A673 (cell line): Measurements from ENCODE around the gene SPRING1.
A peak's percentile ranks its signal among the peaks of the same experiment; 100 is the strongest.

Source experiments
- CTCF ChIP-seq: fragments of 300-800, 200-600 bp; sonication (generic); conservative IDR thresholded peaks from 2 replicates; pipeline ENCODE4 v1.5.1; 2017; ENCODE audit warnings: low read depth, mild to moderate bottlenecking, antibody characterized with exemption, low read length, moderate library complexity, mixed read lengths
- EZH2 ChIP-seq: fragments of 200-600 bp; sonication (generic); IDR thresholded peaks from 2 replicates; pipeline ENCODE4 v1.6.1; 2017; ENCODE audit warnings: borderline replicate concordance, low read depth, mild to moderate bottlenecking, mixed read lengths, antibody characterized with exemption, low read length; ENCODE audit not compliant: poor library complexity, severe bottlenecking

- TF ChIP-seq CTCF (peak; percentile 92), EZH2 (no peak)
Measured at GRCh38 chr12:116703214-116703795, 34.6 kb downstream of the SPRING1 start.
